IMR-90 (cell line): ENCODE measurements around the gene THRB.

Experiments used
- CEBPB ChIP-seq: IDR thresholded peaks from 2 replicates; pipeline ENCODE4 v1.6.1; 2012; ENCODE audit warnings: low read depth, low read length, improper control_type of control experiment
- CHD1 ChIP-seq: IDR thresholded peaks from 2 replicates; pipeline ENCODE4 v1.6.1; 2012; ENCODE audit warnings: low read depth, low read length, improper control_type of control experiment
- CTCF ChIP-seq: conservative IDR thresholded peaks from 2 replicates; pipeline ENCODE4 v1.5.1; 2012; ENCODE audit warnings: mild to moderate bottlenecking, low read depth, low read length, improper control_type of control experiment
- MAFK ChIP-seq: IDR thresholded peaks from 2 replicates; pipeline ENCODE4 v1.6.1; 2012; ENCODE audit warnings: low read depth, low read length, improper control_type of control experiment
- MXI1 ChIP-seq: IDR thresholded peaks from 2 replicates; pipeline ENCODE4 v1.6.1; 2012; ENCODE audit warnings: low read depth, mild to moderate bottlenecking, low read length, moderate library complexity, borderline replicate concordance
- NFE2L2 ChIP-seq: fragments of 150-350 bp; IDR thresholded peaks from 2 replicates; pipeline ENCODE4 v1.6.1; 2016; ENCODE audit warnings: low read depth, mild to moderate bottlenecking, low read length
- POLR2A ChIP-seq: IDR thresholded peaks from 2 replicates; pipeline ENCODE4 v1.6.1; 2012; ENCODE audit warnings: mild to moderate bottlenecking, low read depth, low read length
- RAD21 ChIP-seq: IDR thresholded peaks from 2 replicates; pipeline ENCODE4 v1.6.1; 2012; ENCODE audit warnings: low read length, improper control_type of control experiment
- SMC3 ChIP-seq: fragments of 150-350 bp; IDR thresholded peaks from 2 replicates; pipeline ENCODE4 v1.6.1; 2016; ENCODE audit warnings: low read depth, mild to moderate bottlenecking, antibody characterized with exemption, low read length, moderate library complexity
- USF2 ChIP-seq: fragments of 150-350 bp; IDR thresholded peaks from 2 replicates; pipeline ENCODE4 v1.6.1; 2017; ENCODE audit warnings: mild to moderate bottlenecking, antibody characterized with exemption, low read length, low read depth

DNA sequence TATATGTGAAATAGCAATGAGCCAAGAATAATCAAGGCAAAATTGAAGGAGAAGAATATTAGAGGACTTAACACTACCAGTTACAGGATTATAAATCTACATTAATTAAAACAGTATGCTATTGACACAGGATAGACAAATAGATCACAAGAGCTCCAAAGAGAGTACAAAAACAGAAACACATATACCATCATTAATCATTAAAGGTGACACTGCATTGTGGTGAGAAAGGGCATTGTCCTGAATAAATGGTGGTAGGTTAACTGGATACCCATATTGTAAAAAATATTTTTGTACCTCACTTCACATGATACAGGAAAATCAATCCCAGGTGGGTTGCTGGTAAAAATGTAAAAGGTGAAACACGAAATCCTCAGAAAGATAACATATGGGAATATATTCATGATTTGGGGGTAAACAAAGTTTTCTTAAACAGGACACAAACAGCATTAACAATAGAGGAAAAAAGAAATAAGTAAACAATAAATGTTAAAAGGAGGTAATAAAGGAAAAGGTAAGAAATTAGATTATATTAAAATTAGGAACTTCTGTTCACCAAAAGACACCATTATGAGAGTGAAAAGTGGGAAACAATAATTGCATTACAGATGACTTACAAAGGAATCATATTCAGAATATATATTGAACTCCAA, 145.2 kb downstream of the THRB start:
- TF ChIP-seq SMC3 (no peak), MAFK (no peak), CTCF (no peak), USF2 (no peak), MXI1 (no peak), RAD21 (no peak), POLR2A (no peak), NFE2L2 (no peak), CHD1 (no peak), CEBPB (no peak)
